ENCODE data around the gene MAP2K3. TPM values are rescaled to one million over a fixed set of nuclear protein-coding genes. Genes with fewer than 3 reads are reported as not detected.

The MAP2K3 gene
- total and polyA plus RNA-seq, 2 donors (not counting 3 experiments of a cell fraction or from before 2014, with no cell fraction given): 15.3 to 36.3 TPM

- CTCF ChIA-PET: interaction anchor here (2.0 kb wide), 1 partner anchor 11 kb away, joined by 7 read pairs; no protein-coding TSS in a partner anchor
- POLR2A ChIA-PET: no interaction called here
Observed at GRCh38 chr17:21250854-21251253, 33.7 kb upstream of the MAP2K3 start.

DNA sequence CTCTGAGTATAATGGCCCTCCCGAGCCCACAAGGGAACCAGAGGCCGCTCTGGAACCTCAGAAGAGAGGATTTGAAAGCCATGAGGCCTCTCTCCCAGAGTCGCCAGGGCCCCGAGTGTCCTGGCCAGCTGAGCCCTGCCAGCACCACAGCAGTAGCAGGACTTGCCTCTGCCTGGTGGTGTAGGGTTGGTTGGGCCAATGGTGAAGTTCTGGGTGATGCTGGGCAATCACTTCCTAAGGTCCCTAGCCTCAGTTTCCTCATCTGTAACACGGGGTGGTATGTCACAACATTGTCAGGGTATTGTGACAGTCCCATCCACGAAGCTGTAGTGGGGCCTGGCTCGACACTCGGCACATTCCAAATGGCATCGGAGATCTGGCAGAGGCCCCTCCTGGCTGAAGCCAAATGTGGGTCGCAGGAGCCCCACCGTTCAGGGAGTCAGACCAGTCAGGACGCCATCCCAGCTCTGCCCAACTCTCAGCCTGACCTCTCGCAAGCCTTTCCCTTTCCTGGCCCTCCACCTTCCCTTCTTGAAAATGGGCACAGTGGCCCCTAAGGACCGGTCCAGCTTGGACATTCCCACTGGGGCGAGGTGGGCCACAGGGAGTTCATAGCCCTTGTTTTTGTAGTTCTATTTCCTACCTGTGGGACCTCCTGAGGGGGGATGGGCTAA lies 33.0 kb upstream of the MAP2K3 start:
- dilution Hi-C loops (cut with MboI; ENCODE audit: extremely low pct_ligation_motif_present, low sequenced_read_pairs): no loop called here

More at GRCh38 chr17:21250854-21251253, 33.7 kb upstream of the MAP2K3 start:
- no peaks in the 10 kb centered on the region for H3K9me3 ChIP-seq (replicated peaks; ENCODE audit: control insufficient read depth, insufficient read depth, low read length)
- H3K9me1 ChIP-seq (replicated peaks; ENCODE audit: control insufficient read depth, extremely low read depth, insufficient read depth, low read length): no peaks in the 10 kb centered on the region
- H3K9ac ChIP-seq (replicated peaks; ENCODE audit: extremely low read depth, insufficient read depth, low read length): no peak overlapping the region
- no peak overlapping the region for H2AFZ ChIP-seq (ENCODE audit: low read depth, low read length)
- no peak overlapping the region for H3K27ac ChIP-seq (ENCODE audit: insufficient read depth, low read depth, low read length)
- BruUV-seq (replicated peaks): no TSS peak
- DNase-seq (ENCODE audit: low read depth, low spot score) (no peak), FAIRE-seq (no peak)
- H3K4me2 ChIP-seq (ENCODE audit: insufficient read depth, low read length): no peak overlapping the region
- H3K4me1 ChIP-seq (ENCODE audit: control insufficient read depth, extremely low read depth, insufficient read depth, low read length): peaks cover 8% of the 10 kb centered on the region
- TF ChIP-seq POLR2AphosphoS5 (IDR thresholded peaks at IDR 0.05; ENCODE audit: insufficient read depth, low read depth, low read length): no peak
- TF ChIP-seq MYC (IDR thresholded peaks at IDR 0.05; ENCODE audit: low read depth, low read length): no peak
- no peak for TF ChIP-seq FOS (IDR thresholded peaks at IDR 0.05; ENCODE audit: borderline replicate concordance, insufficient read depth, low read length)
- TF ChIP-seq POLR2A (IDR thresholded peaks at IDR 0.05; ENCODE audit: low read depth, low read length): no peak
- no peak for TF ChIP-seq EZH2 (IDR thresholded peaks at IDR 0.05; ENCODE audit: borderline replicate concordance, low read depth, low read length, severe bottlenecking)
- TF ChIP-seq MAX (IDR thresholded peaks at IDR 0.05; ENCODE audit: insufficient read depth, insufficient read length): no peak
- no peaks in the 10 kb centered on the region for H4K20me1 ChIP-seq (replicated peaks; ENCODE audit: control insufficient read depth, extremely low read depth, insufficient read depth, low read length)
- H3K79me2 ChIP-seq (ENCODE audit: control insufficient read depth, insufficient read depth, low read length): no peaks in the 10 kb centered on the region
- intact Hi-C loops (cut with micrococcal nuclease) (no loop called here), dilution Hi-C loops (cut with MboI; ENCODE audit: extremely low pct_ligation_motif_present, low sequenced_read_pairs) (no loop called here)
- H3K36me3 ChIP-seq (ENCODE audit: control insufficient read depth in 2 of 2, extremely low read depth in 1 of 2, insufficient read depth in 2 of 2, low read length in 2 of 2): no peaks in the 10 kb centered on the region
- H3K4me3 ChIP-seq (replicated peaks in 1 of 3; ENCODE audit: insufficient read depth in 1 of 3, low read depth in 1 of 3, low read length in 3 of 3): no peak overlapping the region
- H3K27me3 ChIP-seq (ENCODE audit: control insufficient read depth in 2 of 2, insufficient read depth in 2 of 2, low read length in 2 of 2): no peaks in the 10 kb centered on the region

More for the DNA sequence above, 33.0 kb upstream of the MAP2K3 start:
- CTCF ChIA-PET: interaction anchor here (2.0 to 2.1 kb wide), 2 partner anchors 12 to 123 kb away, joined by 7 to 11 read pairs; no protein-coding TSS in a partner anchor
- no peaks in the 10 kb centered on the region for H4K20me1 ChIP-seq (replicated peaks; ENCODE audit: control insufficient read depth, extremely low read depth, insufficient read depth, low read length)
- POLR2A ChIA-PET: interaction anchor here (0.6 kb wide), 1 partner anchor 13 kb away, joined by 7 read pairs; no protein-coding TSS in a partner anchor
- no peak overlapping the region for H2AFZ ChIP-seq (ENCODE audit: low read depth, low read length)
- DNase-seq (ENCODE audit: low read depth, low spot score): no peak
- H3K9ac ChIP-seq (replicated peaks; ENCODE audit: extremely low read depth, insufficient read depth, low read length): no peak overlapping the region
- no peak overlapping the region for H3K4me3 ChIP-seq (replicated peaks in 1 of 3; ENCODE audit: insufficient read depth in 1 of 3, low read depth in 1 of 3, low read length in 3 of 3)
- H3K27ac ChIP-seq (ENCODE audit: insufficient read depth, low read depth, low read length): no peak overlapping the region
- no peaks in the 10 kb centered on the region for H3K79me2 ChIP-seq (ENCODE audit: control insufficient read depth, insufficient read depth, low read length)
- no peak overlapping the region for H3K4me2 ChIP-seq (ENCODE audit: insufficient read depth, low read length)
- TF ChIP-seq MAX (IDR thresholded peaks at IDR 0.05; ENCODE audit: insufficient read depth, insufficient read length): no peak
- TF ChIP-seq GATA2 (IDR thresholded peaks at IDR 0.05; ENCODE audit: insufficient read depth, insufficient read length, low read depth, low read length): no peak
- no peak for TF ChIP-seq CTCF (IDR thresholded peaks at IDR 0.05; ENCODE audit: extremely low read depth in 1 of 2, insufficient read depth in 1 of 2, low read depth in 1 of 2, low read length in 2 of 2)
- TF ChIP-seq EZH2 (IDR thresholded peaks at IDR 0.05; ENCODE audit: borderline replicate concordance, low read depth, low read length, severe bottlenecking): no peak
- no peak for TF ChIP-seq POLR2A (IDR thresholded peaks at IDR 0.05; ENCODE audit: low read depth, low read length)
- no peak for TF ChIP-seq JUN (IDR thresholded peaks at IDR 0.05; ENCODE audit: borderline replicate concordance, insufficient read depth, insufficient read length, low read depth)
- TF ChIP-seq MYC (IDR thresholded peaks at IDR 0.05; ENCODE audit: low read depth, low read length): no peak
- TF ChIP-seq POLR2AphosphoS5 (IDR thresholded peaks at IDR 0.05; ENCODE audit: insufficient read depth, low read depth, low read length): no peak
- H3K36me3 ChIP-seq (ENCODE audit: control insufficient read depth in 2 of 2, extremely low read depth in 1 of 2, insufficient read depth in 2 of 2, low read length in 2 of 2): no peaks in the 10 kb centered on the region
- no TSS peak for BruUV-seq (replicated peaks)
- intact Hi-C loops (cut with micrococcal nuclease): no loop called here
- no peaks in the 10 kb centered on the region for H3K9me3 ChIP-seq (replicated peaks; ENCODE audit: control insufficient read depth, insufficient read depth, low read length)
- H3K27me3 ChIP-seq (ENCODE audit: control insufficient read depth in 2 of 2, insufficient read depth in 2 of 2, low read length in 2 of 2): no peaks in the 10 kb centered on the region
- FAIRE-seq: no peak
- H3K9me1 ChIP-seq (replicated peaks; ENCODE audit: control insufficient read depth, extremely low read depth, insufficient read depth, low read length): no peaks in the 10 kb centered on the region
- H3K4me1 ChIP-seq (ENCODE audit: control insufficient read depth, extremely low read depth, insufficient read depth, low read length): peaks cover 8% of the 10 kb centered on the region

All from endothelial cell of umbilical vein (primary cell).